Endothelial cell (in vitro differentiated cells): ENCODE measurements around the gene IL19. TPM values are rescaled to one million over a fixed set of nuclear protein-coding genes. Genes with fewer than 3 reads are reported as not detected.

Source experiments
- DNase-seq: peaks from one replicate; pipeline ENCODE4 v3.0.0; 2021; ENCODE audit warnings: low spot score
- H3K27ac Mint-ChIP-seq: one replicate; pipeline ENCODE4 v1.8.0; 2021; ENCODE audit warnings: mixed read lengths, inconsistent platforms; ENCODE audit not compliant: unreplicated experiment
- H3K27me3 Mint-ChIP-seq: one replicate; pipeline ENCODE4 v1.8.0; 2021; ENCODE audit warnings: mild to moderate bottlenecking, moderate library complexity, mixed read lengths, inconsistent platforms; ENCODE audit not compliant: unreplicated experiment
- H3K36me3 Mint-ChIP-seq: one replicate; pipeline ENCODE4 v1.8.0; 2021; ENCODE audit warnings: mild to moderate bottlenecking, low read depth, mixed read lengths, inconsistent platforms; ENCODE audit not compliant: unreplicated experiment
- H3K4me1 Mint-ChIP-seq: one replicate; pipeline ENCODE4 v1.8.0; 2021; ENCODE audit warnings: mild to moderate bottlenecking, mixed read lengths, inconsistent platforms; ENCODE audit not compliant: unreplicated experiment
- H3K4me3 Mint-ChIP-seq: one replicate; pipeline ENCODE4 v1.8.0; 2021; ENCODE audit warnings: mild to moderate bottlenecking, mixed read lengths, inconsistent platforms; ENCODE audit not compliant: unreplicated experiment
- H3K9me3 Mint-ChIP-seq: one replicate; pipeline ENCODE4 v1.8.0; 2021; ENCODE audit warnings: mixed read lengths, inconsistent platforms; ENCODE audit not compliant: unreplicated experiment
- total RNA-seq: library from RNA; stranded (reverse); fragmentation: NEBNext Ultra II Directional; extraction: Animal tissue kit (Norgen Biotek cat#: 25700); gene quantifications from one replicate; pipeline ENCODE4 v1.2.1, GENCODE V29; 2021; ENCODE audit not compliant: unreplicated experiment
- TF ChIP-seq, protein P1 (sequence below): fragments of 200-600 bp; sonication (generic); IDR thresholded peaks from one replicate; pipeline ENCODE4 v1.5.0; 2021; ENCODE audit warnings: antibody characterized with exemption; ENCODE audit not compliant: unreplicated experiment

Gene IL19
- total RNA-seq, 1 donor from 2014 or later, result not detected

DNA sequence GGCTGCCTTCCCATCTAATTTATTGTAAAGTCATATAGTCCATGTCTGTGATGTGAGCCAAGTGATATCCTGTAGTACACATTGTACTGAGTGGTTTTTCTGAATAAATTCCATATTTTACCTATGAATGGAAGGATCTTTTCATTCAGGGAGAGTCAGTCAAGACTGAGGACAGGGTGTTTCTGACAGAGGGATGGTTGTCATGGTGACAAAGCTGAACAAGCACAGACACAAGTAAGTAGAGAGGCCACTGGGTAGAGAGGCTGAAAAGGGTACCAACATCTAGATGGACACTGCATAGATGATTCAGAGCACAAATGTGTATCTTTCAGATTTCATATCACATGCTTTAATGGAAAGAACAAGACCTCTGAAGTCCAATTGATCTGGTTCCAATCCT lies 72.3 kb downstream of the IL19 start:
- TF ChIP-seq, protein P1, sequence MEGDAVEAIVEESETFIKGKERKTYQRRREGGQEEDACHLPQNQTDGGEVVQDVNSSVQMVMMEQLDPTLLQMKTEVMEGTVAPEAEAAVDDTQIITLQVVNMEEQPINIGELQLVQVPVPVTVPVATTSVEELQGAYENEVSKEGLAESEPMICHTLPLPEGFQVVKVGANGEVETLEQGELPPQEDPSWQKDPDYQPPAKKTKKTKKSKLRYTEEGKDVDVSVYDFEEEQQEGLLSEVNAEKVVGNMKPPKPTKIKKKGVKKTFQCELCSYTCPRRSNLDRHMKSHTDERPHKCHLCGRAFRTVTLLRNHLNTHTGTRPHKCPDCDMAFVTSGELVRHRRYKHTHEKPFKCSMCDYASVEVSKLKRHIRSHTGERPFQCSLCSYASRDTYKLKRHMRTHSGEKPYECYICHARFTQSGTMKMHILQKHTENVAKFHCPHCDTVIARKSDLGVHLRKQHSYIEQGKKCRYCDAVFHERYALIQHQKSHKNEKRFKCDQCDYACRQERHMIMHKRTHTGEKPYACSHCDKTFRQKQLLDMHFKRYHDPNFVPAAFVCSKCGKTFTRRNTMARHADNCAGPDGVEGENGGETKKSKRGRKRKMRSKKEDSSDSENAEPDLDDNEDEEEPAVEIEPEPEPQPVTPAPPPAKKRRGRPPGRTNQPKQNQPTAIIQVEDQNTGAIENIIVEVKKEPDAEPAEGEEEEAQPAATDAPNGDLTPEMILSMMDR, result no peak
- Mint-ChIP-seq H3K4me3 (no peak overlapping the region), H3K36me3 (no peaks in the 10 kb centered on the region), H3K9me3 (no peaks in the 10 kb centered on the region), H3K27ac (no peak overlapping the region), H3K27me3 (no peaks in the 10 kb centered on the region), H3K4me1 (peaks cover 4% of the 10 kb centered on the region)
- no peak for DNase-seq

DNA sequence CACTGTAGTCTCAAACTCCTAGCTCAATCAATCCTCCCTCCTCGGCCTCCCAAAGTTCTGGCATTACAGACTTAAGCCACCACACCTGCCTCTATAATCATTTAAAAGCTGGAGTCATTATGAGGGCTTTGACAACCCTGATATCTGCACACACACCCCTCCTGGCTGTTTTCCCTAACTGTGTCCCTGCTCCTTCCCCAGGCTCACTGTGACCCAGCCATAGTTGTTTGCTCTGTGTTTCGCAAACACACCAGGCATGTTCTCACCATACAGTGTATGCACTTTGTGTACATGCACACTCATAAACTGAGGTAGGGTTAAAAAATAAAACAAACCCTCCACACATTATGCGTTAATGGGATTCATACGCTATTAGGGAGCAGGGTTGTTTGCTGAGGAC lies 73.1 kb downstream of the IL19 start:
- no peaks in the 10 kb centered on the region for H3K36me3 Mint-ChIP-seq
- H3K27ac Mint-ChIP-seq, result no peak overlapping the region
- H3K4me3 Mint-ChIP-seq, result no peak overlapping the region
- no peaks in the 10 kb centered on the region for H3K9me3 Mint-ChIP-seq
- no peaks in the 10 kb centered on the region for H3K27me3 Mint-ChIP-seq
- TF ChIP-seq, protein P1, result no peak
- H3K4me1 Mint-ChIP-seq, result peaks cover 4% of the 10 kb centered on the region
- no peak for DNase-seq

DNA sequence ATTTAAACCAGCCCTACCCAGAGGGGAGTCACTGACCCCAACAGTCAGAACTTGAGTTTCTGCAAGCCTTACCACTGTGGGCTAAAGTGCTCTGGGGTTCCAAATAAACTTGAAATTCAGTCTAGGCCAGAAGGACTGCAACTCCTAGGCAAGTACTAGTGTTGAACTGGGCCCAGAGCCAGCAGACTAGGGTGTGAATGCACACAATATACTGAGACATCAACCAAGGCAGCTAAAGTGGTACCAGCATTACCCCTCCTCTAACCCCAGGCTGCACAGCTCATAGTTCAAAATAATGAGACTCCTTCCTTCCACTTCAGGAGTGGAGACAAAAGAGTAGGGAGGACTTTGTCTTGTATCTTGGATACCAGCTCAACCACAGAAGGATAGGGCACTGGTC lies 75.9 kb downstream of the IL19 start:
- no peak overlapping the region for H3K4me3 Mint-ChIP-seq
- no peaks in the 10 kb centered on the region for H3K27me3 Mint-ChIP-seq
- no peaks in the 10 kb centered on the region for H3K4me1 Mint-ChIP-seq
- DNase-seq, result no peak
- TF ChIP-seq, protein P1, result no peak
- no peak overlapping the region for H3K27ac Mint-ChIP-seq
- no peaks in the 10 kb centered on the region for H3K36me3 Mint-ChIP-seq
- no peaks in the 10 kb centered on the region for H3K9me3 Mint-ChIP-seq

DNA sequence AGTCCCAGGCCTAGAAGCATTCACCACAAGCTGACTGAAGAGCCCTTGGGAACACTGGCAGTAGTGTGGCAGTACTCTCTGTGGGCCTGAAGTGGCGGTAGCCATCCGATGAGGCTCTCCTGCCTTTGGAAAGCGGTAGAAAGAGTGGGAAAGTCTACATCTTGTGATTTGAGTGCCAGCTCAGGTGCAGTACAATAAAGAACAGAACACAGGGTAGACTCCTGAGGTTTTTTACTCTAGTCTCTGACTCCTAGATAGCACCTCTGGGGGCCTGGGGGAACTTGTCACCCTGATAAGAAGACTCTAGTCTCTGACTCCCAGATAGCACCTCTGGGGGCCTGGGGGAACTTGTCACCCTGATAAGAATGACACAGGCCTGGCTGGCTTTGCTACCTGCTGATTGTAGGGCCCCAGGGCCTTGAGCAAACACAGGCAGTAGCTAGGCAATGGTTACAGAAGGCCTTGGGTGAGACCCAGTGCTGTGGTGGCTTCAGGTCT lies 76.8 kb downstream of the IL19 start:
- Mint-ChIP-seq H3K4me1 (no peaks in the 10 kb centered on the region), H3K27ac (no peak overlapping the region)

DNA sequence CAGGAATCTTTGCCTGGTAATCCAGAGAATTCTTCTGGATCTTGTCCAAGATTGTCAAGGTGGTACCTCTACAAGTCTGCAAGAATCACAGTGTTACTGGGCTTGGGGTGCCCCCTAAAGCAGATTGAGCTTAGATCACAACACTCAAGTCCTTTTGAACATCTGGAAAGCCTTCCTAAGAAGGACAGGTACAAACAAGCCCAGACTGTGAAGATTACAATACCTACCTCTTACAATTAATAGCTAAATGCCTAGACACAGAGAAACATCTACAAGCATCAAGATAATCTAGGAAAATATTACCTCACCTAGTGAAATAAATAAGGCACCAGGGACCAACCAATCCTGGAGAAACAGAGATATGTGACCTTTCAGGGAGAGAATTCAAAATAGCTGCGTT lies 77.4 kb downstream of the IL19 start:
- no peak for DNase-seq
- Mint-ChIP-seq H3K4me3 (no peak overlapping the region), H3K36me3 (no peaks in the 10 kb centered on the region), H3K4me1 (no peaks in the 10 kb centered on the region), H3K27me3 (no peaks in the 10 kb centered on the region), H3K27ac (no peak overlapping the region), H3K9me3 (no peaks in the 10 kb centered on the region)
- TF ChIP-seq, protein P1, result no peak

More for the DNA sequence above, 76.8 kb downstream of the IL19 start:
- Mint-ChIP-seq H3K4me3 (no peak overlapping the region), H3K9me3 (no peaks in the 10 kb centered on the region), H3K27me3 (no peaks in the 10 kb centered on the region), H3K36me3 (no peaks in the 10 kb centered on the region)
- TF ChIP-seq, protein P1, result no peak
- no peak for DNase-seq
